RWPE2 (cell line): ENCODE measurements around the gene MATK.

ENCODE experiments used
- ATAC-seq: fragments of 200-7000 bp; cut with Tn5 transposase; 3 replicates; pipeline ENCODE4 v1.9.1; 2021; ENCODE audit warnings: low read depth
- DNase-seq: peaks from one replicate; pipeline ENCODE4 v3.0.0-alpha.2; 2020; ENCODE audit warnings: low spot score
- H3K27ac ChIP-seq: fragments of 450-650 bp; 2 replicates; pipeline ENCODE4 v1.5.1; 2017; ENCODE audit warnings: mild to moderate bottlenecking; ENCODE audit not compliant: poor library complexity, severe bottlenecking
- H3K27me3 ChIP-seq: fragments of 250-450 bp; sonication (Bioruptor Pico); 2 replicates; pipeline ENCODE4 v1.5.1; 2021; ENCODE audit warnings: mild to moderate bottlenecking, moderate library complexity; ENCODE audit not compliant: insufficient read depth, poor library complexity, severe bottlenecking
- H3K36me3 ChIP-seq: fragments of 250-450 bp; sonication (Bioruptor Pico); 2 replicates; pipeline ENCODE4 v1.5.1; 2020; ENCODE audit warnings: low read depth, mild to moderate bottlenecking, moderate library complexity
- H3K4me1 ChIP-seq: fragments of 250-450 bp; sonication (Bioruptor Pico); 2 replicates; pipeline ENCODE4 v1.5.1; 2021; ENCODE audit warnings: mild to moderate bottlenecking, moderate library complexity; ENCODE audit not compliant: insufficient read depth, poor library complexity, severe bottlenecking
- H3K4me3 ChIP-seq: fragments of 250-450 bp; sonication (Bioruptor Pico); 2 replicates; pipeline ENCODE4 v1.5.1; 2021; ENCODE audit warnings: mild to moderate bottlenecking, moderate library complexity; ENCODE audit not compliant: severe bottlenecking
- H3K9me3 ChIP-seq: fragments of 250-450 bp; sonication (Bioruptor Pico); 2 replicates; pipeline ENCODE4 v1.5.1; 2021; ENCODE audit warnings: mild to moderate bottlenecking, moderate library complexity; ENCODE audit not compliant: severe bottlenecking
- TF ChIP-seq, protein P1 (sequence below): fragments of 450-650 bp; IDR thresholded peaks from one replicate; pipeline ENCODE4 v1.5.1; 2017; ENCODE audit warnings: mild to moderate bottlenecking, moderate library complexity; ENCODE audit not compliant: poor library complexity, severe bottlenecking

The MATK gene

DNA sequence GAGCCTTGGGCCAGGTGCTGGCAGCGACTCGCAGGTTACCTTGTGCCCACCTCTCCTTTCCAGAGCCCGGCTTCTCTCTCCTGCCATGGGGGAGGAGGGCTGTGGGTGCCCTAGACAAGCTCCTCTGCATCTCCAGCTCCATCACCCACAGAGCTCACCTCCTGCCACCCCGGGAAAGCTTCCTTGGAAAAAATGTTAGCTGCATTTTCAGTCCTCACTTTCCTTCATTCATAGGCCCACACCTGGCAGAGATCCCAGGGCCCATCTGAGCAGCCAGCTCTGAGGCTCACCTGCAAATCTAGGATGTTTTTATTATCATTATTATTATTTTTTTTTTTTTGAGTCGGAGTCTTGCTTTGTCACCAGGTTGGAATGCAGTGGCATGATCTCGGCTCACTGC is 45.8 kb upstream of the MATK start:
- no peak overlapping the region for H3K4me3 ChIP-seq
- TF ChIP-seq, protein P1, sequence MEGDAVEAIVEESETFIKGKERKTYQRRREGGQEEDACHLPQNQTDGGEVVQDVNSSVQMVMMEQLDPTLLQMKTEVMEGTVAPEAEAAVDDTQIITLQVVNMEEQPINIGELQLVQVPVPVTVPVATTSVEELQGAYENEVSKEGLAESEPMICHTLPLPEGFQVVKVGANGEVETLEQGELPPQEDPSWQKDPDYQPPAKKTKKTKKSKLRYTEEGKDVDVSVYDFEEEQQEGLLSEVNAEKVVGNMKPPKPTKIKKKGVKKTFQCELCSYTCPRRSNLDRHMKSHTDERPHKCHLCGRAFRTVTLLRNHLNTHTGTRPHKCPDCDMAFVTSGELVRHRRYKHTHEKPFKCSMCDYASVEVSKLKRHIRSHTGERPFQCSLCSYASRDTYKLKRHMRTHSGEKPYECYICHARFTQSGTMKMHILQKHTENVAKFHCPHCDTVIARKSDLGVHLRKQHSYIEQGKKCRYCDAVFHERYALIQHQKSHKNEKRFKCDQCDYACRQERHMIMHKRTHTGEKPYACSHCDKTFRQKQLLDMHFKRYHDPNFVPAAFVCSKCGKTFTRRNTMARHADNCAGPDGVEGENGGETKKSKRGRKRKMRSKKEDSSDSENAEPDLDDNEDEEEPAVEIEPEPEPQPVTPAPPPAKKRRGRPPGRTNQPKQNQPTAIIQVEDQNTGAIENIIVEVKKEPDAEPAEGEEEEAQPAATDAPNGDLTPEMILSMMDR, result no peak
- no peak for DNase-seq
- no peaks in the 10 kb centered on the region for H3K9me3 ChIP-seq
- H3K27ac ChIP-seq, result no peak overlapping the region
- H3K4me1 ChIP-seq, result peaks cover 7% of the 10 kb centered on the region
- no peak for ATAC-seq
- H3K27me3 ChIP-seq, result no peaks in the 10 kb centered on the region
- no peaks in the 10 kb centered on the region for H3K36me3 ChIP-seq

DNA sequence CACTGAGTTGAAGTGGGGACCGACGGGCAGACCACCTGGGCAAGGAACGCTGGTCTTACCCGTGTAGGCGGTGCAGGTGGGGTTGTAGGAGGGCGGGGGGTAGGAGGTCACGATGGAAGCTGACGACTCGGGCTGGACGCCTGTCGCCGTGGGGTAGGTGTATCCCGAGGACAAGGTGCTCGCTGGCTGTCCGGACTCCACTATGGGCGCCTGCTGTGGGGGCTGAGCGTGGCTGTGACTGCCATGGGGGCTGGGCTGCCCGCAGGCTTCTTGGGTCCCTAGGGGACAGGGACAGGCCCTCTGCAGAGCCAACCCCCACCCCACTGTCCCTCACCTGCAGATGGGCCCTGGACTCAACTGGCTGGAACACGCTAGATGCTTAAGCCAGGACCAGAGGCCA is 45.4 kb upstream of the MATK start:
- no peak overlapping the region for H3K4me3 ChIP-seq
- H3K27ac ChIP-seq, result no peak overlapping the region
- ATAC-seq (no peak), DNase-seq (no peak)
- TF ChIP-seq, protein P1, result no peak
- H3K27me3 ChIP-seq, result no peaks in the 10 kb centered on the region
- H3K36me3 ChIP-seq, result no peaks in the 10 kb centered on the region
- H3K4me1 ChIP-seq, result peaks cover 7% of the 10 kb centered on the region
- no peaks in the 10 kb centered on the region for H3K9me3 ChIP-seq

DNA sequence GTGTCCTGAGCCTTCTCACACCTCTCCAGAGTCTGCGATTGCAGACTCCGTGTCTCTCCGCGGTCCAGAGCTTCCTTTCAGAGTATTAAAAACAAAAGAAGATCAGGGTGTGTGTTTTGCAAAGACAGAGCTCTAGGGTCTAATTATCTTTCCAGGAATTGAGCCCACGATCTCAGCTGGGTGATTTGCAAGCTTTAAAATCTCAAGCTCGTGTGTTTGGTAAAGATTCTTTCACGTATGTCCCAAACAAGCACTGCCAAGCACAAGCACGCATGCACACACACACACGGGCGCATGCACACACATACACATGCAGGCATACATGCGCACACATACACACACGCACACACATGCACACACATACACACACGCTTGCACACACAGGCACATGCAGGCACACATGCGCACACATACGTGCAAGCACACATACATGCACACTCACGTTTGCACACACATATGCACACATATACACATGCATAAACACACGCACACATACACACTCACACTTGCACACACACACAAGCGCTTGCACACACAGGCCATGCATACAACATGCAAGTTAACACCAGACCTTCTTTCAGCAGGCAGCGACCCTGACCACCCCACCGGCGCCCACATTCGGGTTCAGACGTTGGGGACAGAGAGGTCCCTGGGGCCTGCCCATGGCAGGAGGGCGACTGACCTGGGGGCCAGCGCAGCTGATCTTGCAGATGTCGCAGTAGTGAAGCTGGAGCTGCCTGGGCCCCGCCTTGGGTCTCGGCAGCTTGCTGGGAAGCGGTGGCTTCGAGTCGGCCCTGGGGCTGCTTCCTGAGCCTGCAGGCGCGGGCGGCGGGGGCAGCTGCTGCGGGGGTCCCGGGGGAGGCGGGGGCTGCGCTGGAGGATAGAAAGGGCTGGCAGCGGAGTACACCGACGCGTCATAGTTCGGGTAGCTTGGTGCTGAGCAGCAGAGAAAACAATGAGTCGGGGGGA is 44.7 kb upstream of the MATK start:
- peaks cover 7% of the 10 kb centered on the region for H3K4me1 ChIP-seq
- ATAC-seq, result no peak
- H3K27me3 ChIP-seq, result no peaks in the 10 kb centered on the region

DNA sequence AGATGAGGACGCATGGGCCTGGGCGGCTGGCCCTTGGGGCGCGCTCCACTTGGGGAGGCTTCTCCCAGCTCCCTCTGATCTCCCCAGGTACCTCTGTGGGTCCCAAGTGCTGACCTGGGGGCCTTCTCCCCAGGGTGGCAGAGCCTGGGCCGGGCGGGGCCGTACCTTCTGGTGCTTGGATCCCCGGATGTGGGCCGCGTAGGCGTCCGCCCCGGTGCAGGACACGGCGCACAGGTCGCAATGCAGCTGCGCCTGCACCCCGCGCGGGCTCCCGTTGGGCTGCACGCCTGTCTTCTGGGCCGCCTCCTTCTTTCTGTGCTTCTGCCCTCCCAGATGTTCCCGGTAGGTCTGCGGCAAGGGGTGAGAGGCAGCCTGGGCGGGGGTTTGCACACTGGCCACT is 41.1 kb upstream of the MATK start:
- Histone ChIP-seq H3K27ac (no peak overlapping the region), H3K36me3 (no peaks in the 10 kb centered on the region), H3K27me3 (no peaks in the 10 kb centered on the region), H3K4me3 (no peak overlapping the region), H3K4me1 (peaks cover 7% of the 10 kb centered on the region), H3K9me3 (no peaks in the 10 kb centered on the region)
- TF ChIP-seq, protein P1, result no peak
- ATAC-seq (no peak), DNase-seq (no peak)

More for the DNA sequence above, 44.7 kb upstream of the MATK start:
- H3K9me3 ChIP-seq, result no peaks in the 10 kb centered on the region
- H3K36me3 ChIP-seq, result no peaks in the 10 kb centered on the region
- no peak overlapping the region for H3K4me3 ChIP-seq
- H3K27ac ChIP-seq, result no peak overlapping the region
- no peak for DNase-seq
- TF ChIP-seq, protein P1, result no peak

DNA sequence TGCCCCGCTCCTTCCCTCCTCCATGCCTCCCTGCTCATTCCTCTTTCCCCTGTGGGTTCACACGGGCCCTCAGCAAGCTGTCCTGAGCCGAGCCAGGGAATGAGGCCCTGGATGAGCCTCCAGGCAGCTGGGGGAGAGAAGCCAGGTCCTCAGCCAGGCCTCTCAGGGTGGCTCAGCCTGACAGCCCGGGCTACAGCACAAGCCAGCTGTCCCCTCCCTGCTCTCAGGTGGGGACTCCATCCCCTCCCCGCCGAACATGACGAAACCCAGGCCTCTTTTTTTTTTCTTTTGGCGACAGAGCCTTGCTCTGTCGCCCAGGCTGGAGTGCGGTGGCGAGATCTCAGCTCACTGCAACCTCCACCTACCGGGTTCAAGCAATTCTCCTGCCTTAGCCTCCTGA is 40.0 kb upstream of the MATK start:
- no peak overlapping the region for H3K27ac ChIP-seq
- TF ChIP-seq, protein P1, result no peak
- H3K4me3 ChIP-seq, result no peak overlapping the region
- DNase-seq, result no peak
- no peaks in the 10 kb centered on the region for H3K27me3 ChIP-seq
- ATAC-seq, result no peak
- H3K9me3 ChIP-seq, result no peaks in the 10 kb centered on the region
- peaks cover 7% of the 10 kb centered on the region for H3K4me1 ChIP-seq
- no peaks in the 10 kb centered on the region for H3K36me3 ChIP-seq
